Suprapubic skin (tissue), 4 donors: ENCODE results near the gene MAP2K6.

Experiments
- POLR2A ChIP-seq, 2 donors: fragments of 450-650 bp; IDR thresholded peaks; one replicate each; pipeline ENCODE4 v1.6.1; 2017; ENCODE audit warnings: antibody characterized with exemption in 2 of 2, mild to moderate bottlenecking in 2 of 2, moderate library complexity in 2 of 2
- POLR2AphosphoS5 ChIP-seq, 3 donors: sonication (generic); formaldehyde crosslinking; IDR thresholded peaks; one replicate each; pipeline ENCODE4 v1.6.1; 2017; ENCODE audit warnings: antibody characterized with exemption in 3 of 3
- TF ChIP-seq, protein P1 (sequence below), 2 donors: fragments of 200-600 bp in 1 of 2; fragments of 450-650 bp in 1 of 2; sonication (generic) in 1 of 2; IDR thresholded peaks; one replicate each; pipeline ENCODE4 v1.5.1; 2016 to 2019; ENCODE audit warnings: antibody characterized with exemption in 2 of 2, mild to moderate bottlenecking in 1 of 2, moderate library complexity in 1 of 2

DNA sequence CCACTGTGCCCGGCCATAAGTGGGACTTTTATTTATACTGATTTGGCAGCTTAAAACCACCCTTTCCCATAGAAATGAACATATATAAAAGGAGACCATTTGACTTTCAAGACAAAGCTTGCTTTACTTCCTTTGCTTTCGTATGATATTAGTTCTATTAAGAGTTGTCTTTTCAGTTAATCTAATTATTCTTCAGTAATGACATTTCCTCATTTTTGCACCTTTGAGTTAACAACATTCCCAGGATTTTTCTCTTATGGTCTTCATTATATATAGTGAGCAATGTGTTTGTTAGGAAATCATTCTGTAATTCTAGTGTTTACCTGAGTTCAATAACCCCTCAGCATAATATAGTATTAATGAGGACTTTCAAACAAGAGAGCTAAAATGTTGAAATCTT is 173.8 kb downstream of the MAP2K6 start:
- TF ChIP-seq, protein P1, sequence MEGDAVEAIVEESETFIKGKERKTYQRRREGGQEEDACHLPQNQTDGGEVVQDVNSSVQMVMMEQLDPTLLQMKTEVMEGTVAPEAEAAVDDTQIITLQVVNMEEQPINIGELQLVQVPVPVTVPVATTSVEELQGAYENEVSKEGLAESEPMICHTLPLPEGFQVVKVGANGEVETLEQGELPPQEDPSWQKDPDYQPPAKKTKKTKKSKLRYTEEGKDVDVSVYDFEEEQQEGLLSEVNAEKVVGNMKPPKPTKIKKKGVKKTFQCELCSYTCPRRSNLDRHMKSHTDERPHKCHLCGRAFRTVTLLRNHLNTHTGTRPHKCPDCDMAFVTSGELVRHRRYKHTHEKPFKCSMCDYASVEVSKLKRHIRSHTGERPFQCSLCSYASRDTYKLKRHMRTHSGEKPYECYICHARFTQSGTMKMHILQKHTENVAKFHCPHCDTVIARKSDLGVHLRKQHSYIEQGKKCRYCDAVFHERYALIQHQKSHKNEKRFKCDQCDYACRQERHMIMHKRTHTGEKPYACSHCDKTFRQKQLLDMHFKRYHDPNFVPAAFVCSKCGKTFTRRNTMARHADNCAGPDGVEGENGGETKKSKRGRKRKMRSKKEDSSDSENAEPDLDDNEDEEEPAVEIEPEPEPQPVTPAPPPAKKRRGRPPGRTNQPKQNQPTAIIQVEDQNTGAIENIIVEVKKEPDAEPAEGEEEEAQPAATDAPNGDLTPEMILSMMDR (IDR thresholded peaks at IDR 0.05) = no peak
- TF ChIP-seq POLR2A (IDR thresholded peaks at IDR 0.05) (no peak), POLR2AphosphoS5 (IDR thresholded peaks at IDR 0.05) (no peak)
